GM18526 (cell line): ENCODE results near the gene EBI3.

Source experiments
- POLR2A ChIP-seq: IDR thresholded peaks from 3 replicates; pipeline ENCODE4 v1.6.1; 2011; ENCODE audit not compliant: insufficient read length; ENCODE audit errors: extremely low read depth

Gene EBI3

DNA sequence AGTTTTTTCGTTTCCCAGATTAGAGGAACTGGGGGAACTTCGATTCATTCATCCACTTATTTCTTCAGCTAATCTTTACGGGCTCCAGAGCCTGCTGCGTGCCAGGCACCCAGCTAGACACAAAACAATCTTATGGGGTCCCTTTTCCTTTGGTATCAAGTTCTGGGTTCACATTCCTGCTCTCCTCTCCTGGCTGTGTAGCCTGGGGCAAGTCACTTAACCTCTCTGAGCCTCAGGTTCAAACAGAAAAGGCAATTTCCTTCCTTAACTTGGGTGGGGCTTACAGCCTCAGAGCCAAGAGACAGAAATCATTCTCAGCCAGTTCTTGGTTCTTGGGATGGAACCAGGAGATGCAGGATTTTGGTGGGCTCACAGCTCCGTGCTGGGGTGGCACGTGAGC is 55.7 kb downstream of the EBI3 start:
- TF ChIP-seq POLR2A: no peak
